Measurements from ENCODE around the gene ULK4.
A peak's percentile ranks its signal among the peaks of the same experiment; 100 is the strongest.

Gene ULK4

DNA sequence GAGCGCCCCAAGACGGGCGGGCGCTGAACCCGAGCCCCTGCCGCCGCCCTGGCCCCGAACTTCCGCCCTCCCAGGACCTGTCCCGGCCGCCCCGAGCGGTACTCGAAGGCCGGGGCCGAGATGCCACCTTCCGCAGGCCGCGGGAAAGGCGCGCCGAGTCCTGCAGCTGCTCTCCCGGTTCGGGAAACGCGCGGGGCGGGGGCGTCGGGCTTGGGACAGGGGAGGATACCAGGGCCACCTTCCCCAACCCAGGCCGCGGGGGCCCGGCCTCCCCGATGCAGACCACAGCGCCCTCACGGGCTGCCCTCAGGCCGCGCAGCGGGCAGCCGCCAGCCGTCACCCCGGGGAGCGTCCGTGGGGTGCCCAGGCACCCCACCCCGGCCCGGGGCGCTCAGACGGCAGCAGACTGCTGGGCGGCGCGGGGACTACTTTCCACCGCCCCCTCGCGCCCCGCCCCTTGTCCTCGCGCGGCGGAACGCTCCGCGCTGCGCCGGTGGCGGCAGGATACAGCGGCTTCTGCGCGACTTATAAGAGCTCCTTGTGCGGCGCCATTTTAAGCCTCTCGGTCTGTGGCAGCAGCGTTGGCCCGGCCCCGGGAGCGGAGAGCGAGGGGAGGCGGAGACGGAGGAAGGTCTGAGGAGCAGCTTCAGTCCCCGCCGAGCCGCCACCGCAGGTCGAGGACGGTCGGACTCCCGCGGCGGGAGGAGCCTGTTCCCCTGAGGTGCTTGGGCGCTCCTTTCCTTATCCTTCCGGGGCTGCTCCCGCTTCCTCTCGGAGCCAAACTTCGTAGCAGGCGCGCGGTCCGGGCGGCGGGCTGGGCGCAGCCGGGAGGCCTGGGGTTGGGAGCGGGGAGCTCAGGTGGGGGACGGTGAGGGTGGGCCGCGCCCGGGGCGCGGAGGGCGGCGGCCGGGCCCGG is 762.7 kb downstream of the ULK4 start, which contains the start of gene CTNNB1:
Gene CTNNB1 (plus strand): TSS at position 556 of the 916 bp plus-strand sequence. CDS start 24,564 bp downstream, outside the sequence.
- peak within 1 kb of the TSS; percentile 87 for H3K4me2 ChIP-seq (ENCODE audit: low read length)
- H4K20me1 ChIP-seq (ENCODE audit: insufficient read depth, low read length) = peaks cover 43% of the 10 kb centered on the region
- peaks cover 48% of the 10 kb centered on the region for H3K79me2 ChIP-seq (ENCODE audit: low read length)
- H3K27ac ChIP-seq (ENCODE audit: low read length) = peak within 1 kb of the TSS; percentile 77
- H2AFZ ChIP-seq (ENCODE audit: low read depth, low read length) = peak within 1 kb of the TSS; percentile 78
- peaks cover 20% of the 10 kb centered on the region for H3K27me3 ChIP-seq (ENCODE audit: low read depth, low read length)
- peak within 1 kb of the TSS; percentile 99 for H3K9ac ChIP-seq (ENCODE audit: low read length)
- H3K36me3 ChIP-seq (replicated peaks; ENCODE audit: low read depth, low read length) = no peaks in the 10 kb centered on the region
- peaks cover 35% of the 10 kb centered on the region for H3K4me1 ChIP-seq (ENCODE audit: low read length)
- no peaks in the 10 kb centered on the region for H3K9me3 ChIP-seq (ENCODE audit: insufficient read depth, low read length)
- H3K4me3 ChIP-seq (ENCODE audit: low read length) = peak within 1 kb of the TSS; percentile 95
- TF ChIP-seq, protein P1, sequence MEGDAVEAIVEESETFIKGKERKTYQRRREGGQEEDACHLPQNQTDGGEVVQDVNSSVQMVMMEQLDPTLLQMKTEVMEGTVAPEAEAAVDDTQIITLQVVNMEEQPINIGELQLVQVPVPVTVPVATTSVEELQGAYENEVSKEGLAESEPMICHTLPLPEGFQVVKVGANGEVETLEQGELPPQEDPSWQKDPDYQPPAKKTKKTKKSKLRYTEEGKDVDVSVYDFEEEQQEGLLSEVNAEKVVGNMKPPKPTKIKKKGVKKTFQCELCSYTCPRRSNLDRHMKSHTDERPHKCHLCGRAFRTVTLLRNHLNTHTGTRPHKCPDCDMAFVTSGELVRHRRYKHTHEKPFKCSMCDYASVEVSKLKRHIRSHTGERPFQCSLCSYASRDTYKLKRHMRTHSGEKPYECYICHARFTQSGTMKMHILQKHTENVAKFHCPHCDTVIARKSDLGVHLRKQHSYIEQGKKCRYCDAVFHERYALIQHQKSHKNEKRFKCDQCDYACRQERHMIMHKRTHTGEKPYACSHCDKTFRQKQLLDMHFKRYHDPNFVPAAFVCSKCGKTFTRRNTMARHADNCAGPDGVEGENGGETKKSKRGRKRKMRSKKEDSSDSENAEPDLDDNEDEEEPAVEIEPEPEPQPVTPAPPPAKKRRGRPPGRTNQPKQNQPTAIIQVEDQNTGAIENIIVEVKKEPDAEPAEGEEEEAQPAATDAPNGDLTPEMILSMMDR (IDR thresholded peaks at IDR 0.05; ENCODE audit: low read depth, low read length) = no peak
- TF ChIP-seq EZH2phosphoT487 (IDR thresholded peaks at IDR 0.05; ENCODE audit: low read depth) = no peak

DNA sequence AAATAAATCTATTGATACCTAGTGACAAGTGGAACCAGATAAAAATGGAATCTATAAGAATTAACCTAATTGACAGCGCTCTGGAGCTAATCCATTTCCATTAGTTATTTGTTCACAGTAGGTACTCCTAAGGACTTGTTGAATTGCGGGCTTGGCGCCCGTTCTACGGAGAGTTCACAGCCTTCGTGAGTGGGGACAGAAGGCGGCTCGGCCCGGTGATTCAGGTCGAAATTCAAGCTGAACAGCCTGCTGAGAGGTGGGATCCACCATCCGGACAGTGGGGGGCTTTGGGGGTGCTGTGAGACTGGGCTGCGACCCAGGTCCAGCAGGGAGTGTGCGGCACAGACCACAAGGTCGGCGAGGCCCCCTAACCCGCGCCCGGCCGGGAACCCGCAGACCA is 763.4 kb downstream of the ULK4 start:
- H4K20me1 ChIP-seq (ENCODE audit: insufficient read depth, low read length) = peaks cover 36% of the 10 kb centered on the region
- H3K36me3 ChIP-seq (replicated peaks; ENCODE audit: low read depth, low read length) = no peaks in the 10 kb centered on the region
- peak overlapping the region; percentile 99 for H3K9ac ChIP-seq (ENCODE audit: low read length)
- H3K27me3 ChIP-seq (ENCODE audit: low read depth, low read length) = peaks cover 22% of the 10 kb centered on the region
- peak overlapping the region; percentile 58 for H2AFZ ChIP-seq (ENCODE audit: low read depth, low read length)
- H3K4me3 ChIP-seq (ENCODE audit: low read length) = peak overlapping the region; percentile 95
- no peak overlapping the region for H3K27ac ChIP-seq (ENCODE audit: low read length)
- H3K4me2 ChIP-seq (ENCODE audit: low read length) = peak overlapping the region; percentile 59
- peaks cover 32% of the 10 kb centered on the region for H3K4me1 ChIP-seq (ENCODE audit: low read length)
- no peaks in the 10 kb centered on the region for H3K9me3 ChIP-seq (ENCODE audit: insufficient read depth, low read length)
- TF ChIP-seq, protein P1 (IDR thresholded peaks at IDR 0.05; ENCODE audit: low read depth, low read length) = no peak
- TF ChIP-seq EZH2phosphoT487 (IDR thresholded peaks at IDR 0.05; ENCODE audit: low read depth) = no peak
- peaks cover 41% of the 10 kb centered on the region for H3K79me2 ChIP-seq (ENCODE audit: low read length)

DNA sequence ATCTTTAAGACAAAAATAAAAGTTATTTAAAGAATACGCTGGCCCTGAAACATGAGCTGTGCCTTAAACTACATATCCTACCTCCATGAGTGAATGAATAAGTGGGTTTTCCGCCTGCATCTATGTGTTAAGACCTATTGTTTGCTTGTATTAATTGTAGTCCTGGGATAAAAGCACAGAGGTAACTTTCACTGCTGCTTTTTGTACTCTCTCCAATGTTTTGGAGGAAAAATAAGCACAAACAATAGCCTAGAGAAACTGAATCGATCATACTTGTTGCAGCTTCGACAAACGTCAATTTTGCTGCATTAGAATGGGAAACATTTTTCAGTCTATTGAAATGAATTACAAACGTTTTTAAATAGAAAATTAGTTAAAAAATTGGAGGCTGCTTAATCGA is 763.9 kb downstream of the ULK4 start:
- Histone ChIP-seq H2AFZ (ENCODE audit: low read depth, low read length) (peak overlapping the region; percentile 58; the same call in 1 of the 2 replicates), H3K27me3 (ENCODE audit: low read depth, low read length) (peaks cover 22% of the 10 kb centered on the region), H3K9ac (ENCODE audit: low read length) (no peak overlapping the region), H3K36me3 (replicated peaks; ENCODE audit: low read depth, low read length) (no peaks in the 10 kb centered on the region), H3K4me1 (ENCODE audit: low read length) (peaks cover 27% of the 10 kb centered on the region), H3K4me3 (ENCODE audit: low read length) (peak overlapping the region; percentile 95), H3K9me3 (ENCODE audit: insufficient read depth, low read length) (no peaks in the 10 kb centered on the region), H3K79me2 (ENCODE audit: low read length) (peaks cover 37% of the 10 kb centered on the region), H4K20me1 (ENCODE audit: insufficient read depth, low read length) (peaks cover 31% of the 10 kb centered on the region), H3K27ac (ENCODE audit: low read length) (no peak overlapping the region), H3K4me2 (ENCODE audit: low read length) (peak overlapping the region; percentile 59)
- TF ChIP-seq, protein P1 (IDR thresholded peaks at IDR 0.05; ENCODE audit: low read depth, low read length) = no peak
- no peak for TF ChIP-seq EZH2phosphoT487 (IDR thresholded peaks at IDR 0.05; ENCODE audit: low read depth)

Data from OCI-LY3 (cell line).